ENCODE data around the gene TRPM6.
"Not testable (repeated sequence)": the region's sequence is repeated elsewhere in the genome, so short reads cannot be mapped to it uniquely, and the experiment has no call there.

The TRPM6 gene

DNA sequence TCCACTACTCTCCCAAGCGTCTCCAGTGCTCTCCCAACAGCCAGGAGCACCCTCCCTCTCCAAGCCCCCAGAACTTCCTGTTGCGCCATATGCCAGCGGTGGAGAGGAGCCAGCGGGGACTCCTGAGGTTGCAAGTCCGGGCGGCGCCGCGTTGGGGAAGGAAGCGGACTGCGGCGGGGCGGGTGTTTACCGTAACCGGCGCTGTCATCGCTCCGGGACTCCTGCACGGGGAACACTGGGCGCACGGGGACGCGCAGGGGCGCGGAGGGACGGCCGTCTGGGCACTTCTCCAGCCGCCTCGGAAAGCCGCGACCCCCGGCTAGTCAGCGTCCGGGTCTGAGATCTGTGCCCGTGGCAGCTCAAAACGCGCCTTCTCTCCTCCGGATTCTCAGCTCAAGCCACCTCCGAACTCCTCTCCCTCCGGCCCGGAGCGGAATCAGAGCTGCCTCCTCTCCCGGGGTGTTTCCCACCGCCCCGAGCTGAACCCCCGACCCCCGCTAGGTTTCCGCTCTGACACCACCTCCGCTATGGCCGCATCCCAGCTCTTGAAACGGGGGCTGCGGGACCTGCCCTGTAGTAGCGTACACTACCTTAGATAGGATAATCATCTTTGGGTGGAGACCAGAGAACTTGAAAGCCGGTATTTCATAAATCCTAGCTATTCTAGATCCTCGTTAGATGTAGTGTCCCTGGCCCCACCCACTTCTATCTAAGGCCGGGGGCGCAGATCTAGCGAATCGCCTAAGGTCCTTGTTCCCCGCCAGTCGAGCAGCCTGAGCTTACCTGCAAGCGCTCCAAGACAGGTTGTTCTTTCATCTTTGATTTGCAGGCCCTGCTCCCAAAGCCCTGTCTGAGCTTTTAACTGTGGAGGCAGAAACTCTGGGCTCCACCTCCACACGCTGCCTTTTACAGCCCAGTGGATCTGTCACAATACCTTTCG lies at the start of gene TRPM6:
TSS of gene TRPM6 (minus strand) at position 881 of the 940 bp plus-strand sequence. CDS start at position 816, 65 bp downstream.
- peak; percentile 13 to 71 (median 64) for DNase-seq

DNA sequence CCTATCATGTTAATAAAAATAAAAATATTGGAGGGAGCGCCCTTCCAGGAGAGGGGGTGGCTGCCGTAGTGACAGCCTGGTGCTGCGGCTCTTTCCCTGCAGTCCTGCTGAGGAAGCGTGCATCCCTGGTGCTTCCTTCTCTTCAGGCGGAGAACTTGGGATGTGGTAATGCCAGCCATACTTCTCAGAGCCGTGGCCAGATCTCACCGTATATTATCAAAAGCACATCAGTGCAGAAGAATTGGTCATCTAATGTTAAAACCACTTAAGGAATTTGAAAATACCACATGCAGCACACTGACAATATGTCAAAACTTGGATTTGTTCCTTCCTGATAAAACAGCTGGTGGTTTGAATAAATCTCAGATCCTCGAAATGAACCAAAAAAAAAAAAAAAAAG lies 47.3 kb upstream of the TRPM6 start:
- no peak for DNase-seq

GRCh38 chr9:74921737-74922136 lies 34.0 kb upstream of the TRPM6 start:
- no peak for DNase-seq

- no peak for DNase-seq
Observed at GRCh38 chr9:74920944-74921626, 33.4 kb upstream of the TRPM6 start.

DNA sequence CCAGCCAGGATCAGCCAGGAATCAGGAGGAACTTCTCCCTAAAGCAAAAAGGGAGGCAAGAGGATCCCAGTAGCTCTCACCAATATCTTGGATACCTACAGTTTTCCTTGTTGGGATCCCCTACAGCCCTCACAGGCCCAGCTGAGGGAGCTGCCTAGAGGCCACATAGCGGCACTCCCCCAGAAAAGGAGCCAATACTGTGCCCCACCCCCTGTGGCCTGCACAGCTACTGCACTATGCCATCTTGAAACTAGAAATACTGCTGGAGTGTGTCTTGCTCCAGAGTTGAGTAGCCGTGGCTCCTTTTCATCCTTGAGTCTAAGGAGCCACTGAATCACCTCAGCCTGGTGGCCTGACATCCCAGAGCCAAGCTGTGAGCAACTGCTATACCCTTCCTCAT lies 22.3 kb upstream of the TRPM6 start:
- DNase-seq, result no peak

DNA sequence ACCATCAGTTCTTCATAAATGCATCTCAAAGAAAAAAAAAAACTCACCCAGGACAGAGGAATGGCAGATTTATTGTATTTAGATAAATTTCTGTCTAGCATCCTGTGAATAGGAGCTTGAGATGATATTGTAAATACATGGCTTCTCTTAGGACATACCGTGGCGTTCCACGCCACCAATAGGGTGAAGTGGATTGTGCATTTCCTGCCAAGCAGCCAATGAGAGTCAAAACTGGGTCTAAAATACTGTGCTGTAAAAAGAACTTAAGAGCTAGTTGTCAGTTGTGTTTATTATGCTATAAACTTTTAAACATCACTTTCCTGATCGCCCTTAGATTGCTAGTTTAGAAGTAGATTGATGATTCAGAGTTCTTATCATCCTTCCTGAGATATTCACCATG lies 20.9 kb upstream of the TRPM6 start:
- no peak for DNase-seq

GRCh38 chr9:74907085-74907484 lies 19.4 kb upstream of the TRPM6 start:
- no peak for DNase-seq

- DNase-seq, result no peak
Observed at GRCh38 chr9:74901001-74901400, 13.3 kb upstream of the TRPM6 start.

DNA sequence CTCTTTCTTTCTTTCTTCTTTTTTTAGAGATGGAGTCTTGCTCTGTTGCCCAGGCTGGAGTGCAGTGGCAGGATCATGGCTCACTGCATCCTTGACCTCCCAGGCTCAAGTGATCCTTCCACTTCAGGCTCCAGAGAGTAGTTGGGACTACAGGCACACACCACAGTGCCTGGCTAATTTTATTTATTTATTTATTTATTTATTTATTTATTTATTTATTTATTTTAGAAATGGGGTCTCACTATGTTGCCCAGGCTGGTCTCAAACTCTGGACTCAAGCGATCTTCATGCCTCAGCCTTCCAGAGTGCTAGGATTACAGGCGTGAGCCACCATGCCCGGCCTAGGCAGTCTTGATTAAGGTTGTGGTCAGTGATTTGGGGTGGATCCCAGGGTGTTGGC lies 728 bp upstream of the TRPM6 start:
- DNase-seq, result not testable (repeated sequence)

- DNase-seq, result no peak
Observed at GRCh38 chr9:74887981-74888370, 255 bp upstream of the TRPM6 start.

- no peak for DNase-seq
Observed at GRCh38 chr9:74876382-74876949, 11.3 kb downstream of the TRPM6 start.

DNA sequence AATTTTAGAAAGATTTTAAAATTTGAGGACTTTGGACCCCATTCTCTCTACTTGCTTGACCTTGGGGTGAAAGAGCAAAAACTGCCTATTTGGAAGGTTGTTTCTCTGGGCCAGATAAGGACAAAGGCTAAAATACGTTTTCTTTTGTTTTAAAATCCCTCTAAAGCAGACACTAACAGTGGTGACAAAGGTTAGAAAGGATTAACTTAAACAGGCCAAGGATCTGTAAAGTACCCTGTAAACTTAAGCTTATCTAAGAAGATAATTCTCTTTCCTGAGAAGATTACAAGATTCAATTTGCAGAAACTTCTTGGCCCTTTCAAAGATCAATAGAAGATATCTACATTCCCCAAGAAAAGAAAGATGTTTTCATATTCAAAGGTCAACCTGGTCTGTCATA lies 12.1 kb downstream of the TRPM6 start:
- DNase-seq, result no peak

GRCh38 chr9:74874220-74874619 lies 13.5 kb downstream of the TRPM6 start:
- DNase-seq, result no peak

DNA sequence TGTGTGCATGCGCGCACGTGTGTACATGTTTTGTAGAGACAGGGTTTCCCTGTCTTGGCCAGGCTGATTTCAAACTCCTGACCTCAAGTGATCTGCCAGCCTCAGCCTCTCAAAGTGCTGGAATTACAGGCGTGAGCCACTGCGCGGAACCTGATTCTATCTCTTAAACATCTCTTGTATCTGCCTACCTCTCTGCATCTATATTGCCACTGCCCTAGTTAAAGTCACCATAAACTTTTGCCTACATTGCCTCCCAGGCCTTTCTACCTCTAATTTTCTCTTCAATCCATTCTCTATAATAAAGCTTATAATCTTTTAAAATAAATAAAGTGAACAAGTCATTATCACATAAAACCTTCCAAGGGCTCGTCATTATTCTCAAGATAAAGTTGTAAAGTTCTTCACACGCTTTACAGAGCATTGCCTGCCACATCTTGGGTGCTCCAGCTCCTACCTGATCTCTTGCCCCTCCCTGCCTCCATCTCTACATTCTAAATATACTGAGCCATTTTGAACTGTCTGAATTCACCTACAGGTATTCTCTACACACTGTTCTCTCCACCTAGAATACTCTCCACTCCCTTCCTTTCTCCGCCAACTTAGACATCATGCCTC lies 15.0 kb downstream of the TRPM6 start:
- no peak for DNase-seq

- no peak for DNase-seq
Observed at GRCh38 chr9:74867483-74867882, 20.2 kb downstream of the TRPM6 start.

GRCh38 chr9:74865177-74865576 lies 22.5 kb downstream of the TRPM6 start:
- DNase-seq, result no peak

DNA sequence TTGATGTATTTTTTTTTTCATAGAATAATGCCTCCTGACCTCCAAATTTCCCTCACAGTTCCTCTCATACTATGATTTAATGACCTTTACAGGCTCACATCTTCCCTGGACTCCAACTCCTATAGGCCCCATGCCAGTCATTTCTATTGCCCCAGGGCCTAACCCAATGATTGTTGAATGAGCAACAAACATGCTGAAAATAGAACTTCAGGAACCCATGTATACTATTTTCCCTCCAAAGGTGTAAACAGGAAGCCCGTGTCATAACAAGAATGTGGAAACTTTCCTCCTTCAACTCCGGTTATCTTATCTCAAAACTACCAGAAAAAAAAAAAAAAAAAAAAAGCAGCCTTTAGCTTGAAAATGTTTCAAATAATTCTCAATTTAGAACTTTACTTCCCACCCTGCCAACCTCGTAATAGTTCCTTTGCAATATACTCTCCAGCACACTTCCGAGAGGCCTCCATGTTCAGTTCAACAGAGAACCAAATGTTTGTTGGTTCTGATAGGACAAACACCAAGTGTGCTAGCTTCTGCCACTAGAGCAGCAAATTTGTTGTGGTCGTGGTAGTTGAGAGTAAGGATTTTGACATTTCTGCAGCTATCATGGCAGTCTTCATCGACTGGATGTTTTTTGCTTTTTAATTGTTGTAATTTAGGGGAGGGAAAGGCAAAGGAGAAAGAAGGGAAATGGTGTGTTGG lies 25.8 kb downstream of the TRPM6 start:
- DNase-seq, result no peak

- no peak for DNase-seq
Observed at GRCh38 chr9:74861071-74861470, 26.6 kb downstream of the TRPM6 start.

DNA sequence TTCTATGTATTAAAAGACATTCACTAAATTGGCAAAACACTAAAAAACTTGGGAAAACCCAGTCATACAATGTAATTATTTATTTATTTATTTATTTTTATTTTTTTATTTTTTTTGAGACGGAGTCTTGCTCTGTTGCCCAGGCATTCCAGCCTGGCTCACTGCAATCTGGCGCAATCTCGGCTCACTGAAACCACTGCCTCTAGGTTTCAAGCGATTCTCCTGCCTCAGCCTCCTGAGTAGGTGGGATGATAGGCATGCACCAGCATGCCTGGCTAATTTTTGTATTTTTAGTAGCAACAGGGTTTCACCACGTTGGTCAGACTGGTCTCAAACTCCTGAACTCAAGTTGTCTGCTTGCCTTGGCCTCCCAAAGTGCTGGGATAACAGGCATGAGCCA lies 27.5 kb downstream of the TRPM6 start:
- not testable (repeated sequence) for DNase-seq

- DNase-seq, result no peak
Observed at GRCh38 chr9:74859786-74860185, 27.9 kb downstream of the TRPM6 start.

DNA sequence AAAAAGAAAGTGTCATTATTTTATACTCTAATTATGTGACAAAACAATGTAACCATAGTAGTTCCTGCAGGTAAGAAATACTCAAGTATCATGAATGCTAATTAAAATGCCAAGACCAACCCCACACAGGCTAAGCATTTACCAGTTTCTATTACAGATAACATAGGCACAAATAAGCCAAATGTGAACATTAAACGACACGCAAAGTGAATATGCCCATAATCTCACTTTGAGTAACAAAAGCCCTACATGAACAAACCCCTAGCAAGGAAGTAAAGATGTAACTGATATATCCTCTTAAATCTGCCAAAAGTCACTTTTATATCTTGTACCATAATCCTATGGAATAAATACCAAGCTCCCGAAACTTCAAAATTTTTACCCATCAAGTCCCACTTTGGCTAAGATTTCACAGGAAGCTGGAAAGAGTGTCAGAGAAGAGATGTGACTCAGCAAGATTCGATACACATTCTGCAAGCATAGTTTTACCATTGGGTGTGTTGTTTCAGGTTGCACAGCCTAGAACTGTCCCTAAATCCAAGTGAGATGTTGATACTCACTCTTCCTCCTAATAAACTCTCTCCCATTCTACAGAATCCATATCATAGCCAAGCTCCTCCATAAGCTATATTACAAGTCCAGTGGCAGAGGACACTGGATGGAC lies 28.8 kb downstream of the TRPM6 start:
- DNase-seq, result no peak

GRCh38 chr9:74856989-74857388 lies 30.7 kb downstream of the TRPM6 start:
- DNase-seq, result no peak

Data from NCI-H1417 (cell line).